Fibroblast of skin of right quadriceps (primary cell): ENCODE data around the gene TAMM41.
"Not testable (repeated sequence)": the region's sequence is repeated elsewhere in the genome, so short reads cannot be mapped to it uniquely, and the experiment has no call there.

Experiments used
- DNase-seq: peaks from one replicate; pipeline ENCODE4 v3.0.0-alpha.2; 2013

TAMM41 gene

DNA sequence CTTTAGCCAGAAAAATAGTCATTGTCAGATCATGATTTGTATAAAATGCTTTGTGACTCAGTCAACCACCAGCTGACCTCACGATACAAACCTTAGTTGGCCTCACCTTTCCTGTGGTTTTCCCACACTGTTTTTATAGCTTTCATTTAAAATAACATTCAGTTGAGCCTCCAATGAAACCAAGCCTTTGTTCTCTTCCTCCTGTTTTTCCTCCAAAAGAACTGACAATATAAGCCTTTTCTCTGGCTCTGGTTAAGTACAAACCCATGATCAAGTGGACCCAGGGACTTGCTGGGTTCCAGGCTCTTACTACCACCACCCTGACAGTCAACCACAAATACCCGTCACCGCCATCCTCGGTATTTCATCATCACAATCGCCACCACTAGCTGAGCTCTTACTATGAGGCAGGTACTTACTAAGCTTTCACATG is 81.7 kb downstream of the TAMM41 start:
- DNase-seq = peak; percentile 68

DNA sequence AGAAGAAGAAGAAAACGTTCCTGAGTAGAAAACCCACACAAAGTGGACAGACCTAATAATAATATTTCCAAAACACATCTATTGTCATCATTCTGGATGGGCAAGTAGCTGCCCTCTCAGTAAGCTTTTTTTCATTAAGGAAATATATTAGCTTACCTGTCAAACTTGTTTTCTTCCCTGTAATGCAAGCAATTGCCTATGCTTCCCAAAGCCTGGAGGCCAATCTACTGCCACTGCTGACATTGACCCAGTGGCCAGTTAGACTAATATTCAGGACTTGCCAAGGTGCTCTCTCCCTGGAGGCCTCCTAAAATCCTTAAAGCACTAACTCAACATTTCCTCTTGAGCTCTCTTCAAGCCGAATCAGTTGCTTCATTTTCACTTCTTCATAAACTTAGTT is 86.7 kb downstream of the TAMM41 start:
- no peak for DNase-seq

DNA sequence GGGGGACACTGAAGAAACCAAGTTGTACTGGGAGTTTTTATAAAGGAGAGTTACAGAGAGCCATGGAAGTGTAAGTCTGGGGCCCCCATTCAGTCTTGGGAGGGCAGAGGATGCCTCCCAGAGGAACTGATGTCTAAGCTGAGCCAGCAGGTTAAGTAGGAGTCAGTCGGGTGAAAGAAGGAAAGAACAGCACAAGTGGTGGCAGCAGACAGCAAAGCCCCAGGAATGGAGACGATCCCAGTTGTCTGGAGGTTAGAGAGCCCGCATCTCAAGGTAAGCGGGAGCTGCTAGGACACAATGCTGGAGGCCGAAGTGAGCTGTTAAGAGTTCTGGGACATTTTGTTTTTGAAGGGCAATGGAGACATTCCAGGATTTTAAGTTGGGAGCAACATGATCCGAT is 88.8 kb downstream of the TAMM41 start:
- DNase-seq = no peak

DNA sequence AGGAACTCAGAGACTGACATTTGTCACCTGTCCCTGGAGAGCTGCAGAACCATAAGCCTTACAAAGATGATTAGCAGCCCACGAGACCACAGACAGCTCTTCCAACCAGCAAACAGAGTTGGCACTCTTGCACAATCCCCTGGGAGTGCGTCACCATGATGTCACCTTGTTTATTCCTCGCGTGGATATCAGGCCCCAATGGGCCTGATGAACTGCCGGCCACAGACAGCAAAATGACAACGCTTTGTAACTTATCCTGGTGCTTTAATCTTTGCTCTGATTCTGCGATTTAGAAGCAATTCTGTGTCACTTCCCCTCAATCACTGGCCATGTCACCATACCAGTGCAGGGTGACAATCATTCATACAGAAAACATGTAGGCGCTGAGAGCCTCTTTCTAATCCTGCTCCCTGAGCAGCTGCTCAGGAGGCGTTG is 89.2 kb downstream of the TAMM41 start:
- DNase-seq = peak; percentile 20

DNA sequence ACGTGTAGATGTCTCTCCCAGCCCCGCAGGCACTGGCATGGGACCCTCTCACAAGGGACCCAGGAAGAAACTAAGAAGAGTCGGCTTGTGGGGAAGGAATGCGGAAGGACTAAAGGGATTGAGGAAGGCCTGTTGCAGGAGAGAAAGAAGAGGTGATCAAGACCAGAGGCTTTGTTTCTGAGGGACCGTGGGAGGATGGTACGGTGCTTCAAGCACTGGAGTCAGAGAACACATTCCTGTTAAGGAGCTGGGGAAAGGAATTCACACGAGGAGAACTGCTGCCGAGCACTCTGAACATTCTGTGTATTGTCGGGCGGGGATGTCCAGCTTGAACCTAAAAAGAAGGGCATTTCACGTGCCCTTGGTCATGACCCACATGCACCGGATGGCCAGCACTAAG is 91.4 kb downstream of the TAMM41 start:
- no peak for DNase-seq

DNA sequence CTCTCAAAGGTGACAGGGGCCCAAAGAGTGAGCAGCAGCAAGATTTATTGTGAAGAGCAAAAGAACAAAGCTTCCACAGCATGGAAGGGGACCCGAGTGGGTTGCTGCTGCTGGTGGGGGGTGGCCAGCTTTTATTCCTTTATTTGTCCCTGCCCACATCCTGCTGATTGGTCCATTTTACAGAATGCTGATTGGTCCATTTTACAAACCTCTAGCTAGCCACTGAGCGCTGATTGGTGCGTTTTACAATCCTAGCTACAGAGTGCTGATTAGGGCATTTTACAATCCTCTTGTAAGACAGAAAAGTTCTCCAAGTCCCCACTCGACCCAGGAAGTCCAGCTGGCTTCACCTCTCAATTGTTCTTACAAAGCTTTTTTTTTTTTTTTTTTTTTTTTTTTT is 94.4 kb downstream of the TAMM41 start:
- not testable (repeated sequence) for DNase-seq

DNA sequence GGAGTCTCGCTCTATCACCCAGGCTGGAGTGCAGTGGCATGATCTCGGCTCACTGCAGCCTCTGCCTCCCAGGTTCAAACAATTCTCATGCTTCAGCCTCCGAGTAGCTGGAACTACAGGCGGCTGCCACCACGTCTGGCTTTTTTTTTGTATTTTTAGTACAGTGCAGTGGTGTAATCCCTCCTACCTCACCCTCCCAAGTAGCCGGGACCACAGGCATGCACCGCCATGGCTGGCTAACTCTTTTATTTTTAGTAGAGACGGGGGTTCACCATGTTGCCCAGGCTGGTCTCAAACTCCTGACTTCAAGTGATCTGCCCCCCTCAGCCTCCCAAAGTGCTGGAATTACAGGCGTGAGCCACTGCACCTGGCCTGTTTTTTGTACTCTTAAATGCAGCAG is 98.4 kb downstream of the TAMM41 start:
- not testable (repeated sequence) for DNase-seq
